Measurements from ENCODE around the gene GSDMA. TPM values are rescaled to one million over a fixed set of nuclear protein-coding genes. Genes with fewer than 3 reads are reported as not detected.

Gene GSDMA
- total and polyA plus RNA-seq, 2 donors from 2014 or later = 0.47 to 0.80 TPM

DNA sequence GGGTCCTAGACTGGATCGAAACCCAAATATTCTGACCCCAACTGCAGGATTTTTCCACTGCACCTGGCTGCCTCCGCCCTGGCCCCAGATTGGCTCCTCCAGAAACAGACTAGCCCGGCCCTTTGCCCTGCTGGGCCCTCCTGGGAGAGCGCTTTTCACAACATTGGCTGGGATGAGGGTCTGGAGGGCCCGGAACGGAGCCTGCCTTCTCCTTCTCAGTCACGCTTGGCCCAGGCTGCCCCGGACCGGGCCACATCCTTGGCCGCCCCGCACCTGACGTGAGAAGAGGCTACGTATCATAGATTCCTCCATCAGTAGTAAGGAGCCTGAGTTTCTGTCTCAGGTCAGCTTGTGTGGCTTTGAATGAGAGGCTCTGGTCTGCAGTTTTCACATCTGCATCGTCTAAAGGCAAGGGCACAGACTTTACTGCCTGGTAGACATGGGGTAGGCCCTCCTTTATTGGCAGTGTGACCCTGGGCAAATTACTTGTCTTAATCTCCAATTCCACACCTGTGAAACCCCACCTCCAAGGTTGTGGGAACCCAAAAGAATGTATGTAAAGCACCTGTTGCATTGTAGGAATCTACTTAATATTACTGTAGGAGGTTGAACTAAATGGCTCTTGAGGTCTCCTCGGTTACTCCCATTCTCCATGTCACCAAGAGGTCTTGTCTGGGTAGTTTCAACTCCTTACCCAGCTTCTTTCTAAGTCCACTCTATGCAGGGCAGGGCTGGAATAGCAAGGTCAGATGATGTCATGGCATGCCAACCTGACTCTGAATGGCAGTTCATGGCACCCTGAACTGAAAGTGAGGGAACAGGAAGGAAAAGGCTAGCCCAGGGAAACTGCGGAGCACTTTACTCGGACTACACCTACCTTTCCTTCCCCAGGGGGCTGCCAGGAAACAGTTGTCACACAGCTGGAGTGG lies 34.6 kb upstream of the GSDMA start:
- H3K27ac ChIP-seq (ENCODE audit: low read depth in 2 of 2, low read length in 2 of 2) = peak overlapping the region; percentile 86 to 88
- no peak for TF ChIP-seq CTCF (IDR thresholded peaks at IDR 0.05; ENCODE audit: borderline replicate concordance, extremely low read depth, insufficient read depth)
- H3K4me3 ChIP-seq (ENCODE audit: low read length in 3 of 3) = peak overlapping the region; percentile 87 to 99 (median 95)
- peaks cover 0 to 8% (median 3%) of the 10 kb centered on the region in 3 donors for H3K36me3 ChIP-seq (ENCODE audit: control insufficient read depth in 2 of 3, insufficient read depth in 3 of 3, low read length in 3 of 3)
- H3K4me1 ChIP-seq (ENCODE audit: control insufficient read depth in 2 of 3, insufficient read depth in 2 of 3, low read depth in 1 of 3, low read length in 3 of 3) = peaks cover 5 to 43% (median 26%) of the 10 kb centered on the region in 3 donors
- intact Hi-C loops (cut with DNase I) = no loop called here
- no peak for FAIRE-seq
- peak overlapping the region; percentile 44 to 92 (median 85) for H3K9ac ChIP-seq (ENCODE audit: low read length in 3 of 3)
- DNase-seq = peak in 1 of 5 donors; percentile 81
- H3K27me3 ChIP-seq (ENCODE audit: control insufficient read depth, insufficient read depth, low read length) = no peaks in the 10 kb centered on the region
- H3K9me3 ChIP-seq (ENCODE audit: control insufficient read depth in 2 of 3, insufficient read depth in 1 of 3, low read length in 3 of 3) = no peaks in the 10 kb centered on the region

- H3K4me3 ChIP-seq (ENCODE audit: low read length in 3 of 3) = peak overlapping the region in 2 of 3 donors; percentile 87 to 99
- intact Hi-C loops (cut with DNase I) = no loop called here
Measured at GRCh38 chr17:39928858-39929645, 33.8 kb upstream of the GSDMA start.

More at GRCh38 chr17:39928858-39929645, 33.8 kb upstream of the GSDMA start:
- H3K4me1 ChIP-seq (ENCODE audit: control insufficient read depth in 2 of 3, insufficient read depth in 2 of 3, low read depth in 1 of 3, low read length in 3 of 3) = peaks cover 5 to 41% (median 26%) of the 10 kb centered on the region in 3 donors
- no peaks in the 10 kb centered on the region for H3K27me3 ChIP-seq (ENCODE audit: control insufficient read depth, insufficient read depth, low read length)
- no peak for DNase-seq
- TF ChIP-seq CTCF (IDR thresholded peaks at IDR 0.05; ENCODE audit: borderline replicate concordance, extremely low read depth, insufficient read depth) = no peak
- no peak for FAIRE-seq
- no peaks in the 10 kb centered on the region for H3K9me3 ChIP-seq (ENCODE audit: control insufficient read depth in 2 of 3, insufficient read depth in 1 of 3, low read length in 3 of 3)
- H3K9ac ChIP-seq (ENCODE audit: low read length in 3 of 3) = peak overlapping the region in 2 of 3 donors; percentile 27 to 85
- H3K27ac ChIP-seq (ENCODE audit: low read depth in 2 of 2, low read length in 2 of 2) = peak overlapping the region; percentile 86 to 88
- peaks cover 0 to under 1% (median 0%) of the 10 kb centered on the region in 3 donors for H3K36me3 ChIP-seq (ENCODE audit: control insufficient read depth in 2 of 3, insufficient read depth in 3 of 3, low read length in 3 of 3)
